HUES6 (cell line): ENCODE data around the gene CEACAM16.

Experiments used
- H3K27ac ChIP-seq: 2 replicates; pipeline ENCODE4 v1.7.0; 2013; ENCODE audit warnings: low read depth, mild to moderate bottlenecking, low read length, inconsistent platforms
- H3K27me3 ChIP-seq: 2 replicates; pipeline ENCODE4 v1.6.1; 2013; ENCODE audit warnings: low read length; ENCODE audit not compliant: control insufficient read depth, insufficient read depth
- H3K36me3 ChIP-seq: 2 replicates; pipeline ENCODE4 v1.6.1; 2013; ENCODE audit warnings: low read length; ENCODE audit not compliant: control insufficient read depth, insufficient read depth
- H3K4me1 ChIP-seq: 2 replicates; pipeline ENCODE4 v1.6.1; 2013; ENCODE audit warnings: low read length; ENCODE audit not compliant: control insufficient read depth, insufficient read depth
- H3K4me3 ChIP-seq: 2 replicates; pipeline ENCODE4 v1.5.1; 2013; ENCODE audit warnings: low read depth, low read length
- H3K9ac ChIP-seq: one replicate; pipeline ENCODE4 v1.6.1; 2013; ENCODE audit warnings: mild to moderate bottlenecking, low read length
- H3K9me3 ChIP-seq: 2 replicates; pipeline ENCODE4 v1.6.1; 2013; ENCODE audit warnings: low read depth, low read length; ENCODE audit not compliant: control insufficient read depth, insufficient read depth

Gene CEACAM16, protein sequence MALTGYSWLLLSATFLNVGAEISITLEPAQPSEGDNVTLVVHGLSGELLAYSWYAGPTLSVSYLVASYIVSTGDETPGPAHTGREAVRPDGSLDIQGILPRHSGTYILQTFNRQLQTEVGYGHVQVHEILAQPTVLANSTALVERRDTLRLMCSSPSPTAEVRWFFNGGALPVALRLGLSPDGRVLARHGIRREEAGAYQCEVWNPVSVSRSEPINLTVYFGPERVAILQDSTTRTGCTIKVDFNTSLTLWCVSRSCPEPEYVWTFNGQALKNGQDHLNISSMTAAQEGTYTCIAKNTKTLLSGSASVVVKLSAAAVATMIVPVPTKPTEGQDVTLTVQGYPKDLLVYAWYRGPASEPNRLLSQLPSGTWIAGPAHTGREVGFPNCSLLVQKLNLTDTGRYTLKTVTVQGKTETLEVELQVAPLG

DNA sequence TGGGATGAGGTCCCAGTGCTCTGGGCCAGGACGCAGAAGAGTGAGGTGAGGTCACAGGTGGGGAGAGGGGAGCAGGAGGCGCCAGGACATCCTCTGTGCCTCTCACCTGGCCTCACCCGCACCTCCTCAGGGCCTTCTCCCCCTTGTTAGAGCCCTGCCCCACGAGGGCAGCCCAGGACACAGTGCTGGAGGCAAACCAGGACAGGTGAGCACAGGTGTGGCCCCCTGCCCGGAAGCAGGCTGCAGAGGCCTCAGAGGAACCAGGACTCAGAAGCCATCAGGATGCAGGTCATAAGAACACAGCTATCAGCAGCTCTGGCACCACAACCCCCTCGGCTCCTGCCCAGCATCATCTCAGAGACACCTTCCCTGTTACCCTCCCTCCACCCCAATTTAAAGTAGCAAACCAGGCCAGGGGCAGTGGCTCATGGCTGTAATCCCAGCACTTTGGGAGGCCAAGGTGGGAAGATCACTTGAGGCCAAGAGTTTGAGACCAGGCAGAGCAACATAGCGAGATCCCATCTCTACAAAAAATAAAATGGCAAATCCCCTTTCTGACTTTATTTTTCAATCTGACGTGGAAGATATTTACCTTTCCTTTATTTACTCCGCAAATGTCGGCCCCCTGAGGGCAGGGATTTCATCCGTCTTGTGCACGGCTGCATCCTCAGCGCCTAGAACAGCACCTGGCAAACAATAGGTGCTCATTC lies at the start of gene CEACAM16:
Gene CEACAM16 (plus strand): TSS at position 660 of the 710 bp plus-strand sequence. CDS start 2,306 bp downstream, outside the sequence.
- H3K27me3 ChIP-seq, result no peaks in the 10 kb centered on the region
- H3K4me1 ChIP-seq, result peaks cover 10% of the 10 kb centered on the region
- H3K36me3 ChIP-seq, result no peaks in the 10 kb centered on the region
- H3K27ac ChIP-seq, result no peak within 1 kb of the TSS
- no peaks in the 10 kb centered on the region for H3K9me3 ChIP-seq
- no peak within 1 kb of the TSS for H3K4me3 ChIP-seq
- no peak within 1 kb of the TSS for H3K9ac ChIP-seq

DNA sequence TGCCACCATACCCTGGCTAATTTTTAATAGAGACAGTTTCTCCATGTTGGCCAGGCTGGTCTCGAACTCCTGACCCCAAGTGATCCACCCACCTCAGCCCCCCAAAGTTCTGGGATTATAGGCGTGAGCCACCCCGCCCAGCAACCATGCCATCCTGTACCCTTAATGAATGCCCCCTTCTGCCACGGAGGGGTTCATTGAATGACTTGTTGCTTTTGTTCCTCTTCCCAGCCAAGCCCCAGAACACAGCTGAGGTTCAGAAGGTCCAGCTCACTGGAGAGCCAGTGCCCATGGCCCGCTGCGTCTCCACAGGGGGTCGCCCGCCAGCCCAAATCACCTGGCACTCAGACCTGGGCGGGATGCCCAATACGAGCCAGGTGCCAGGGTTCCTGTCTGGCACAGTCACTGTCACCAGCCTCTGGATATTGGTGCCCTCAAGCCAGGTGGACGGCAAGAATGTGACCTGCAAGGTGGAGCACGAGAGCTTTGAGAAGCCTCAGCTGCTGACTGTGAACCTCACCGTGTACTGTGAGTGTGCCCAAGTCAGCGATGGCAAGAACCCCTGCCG lies 49.3 kb upstream of the CEACAM16 start:
- Histone ChIP-seq H3K4me1 (no peaks in the 10 kb centered on the region), H3K27ac (no peak overlapping the region), H3K9ac (no peak overlapping the region), H3K4me3 (no peak overlapping the region), H3K36me3 (peaks cover 82% of the 10 kb centered on the region), H3K9me3 (no peaks in the 10 kb centered on the region), H3K27me3 (no peaks in the 10 kb centered on the region)

DNA sequence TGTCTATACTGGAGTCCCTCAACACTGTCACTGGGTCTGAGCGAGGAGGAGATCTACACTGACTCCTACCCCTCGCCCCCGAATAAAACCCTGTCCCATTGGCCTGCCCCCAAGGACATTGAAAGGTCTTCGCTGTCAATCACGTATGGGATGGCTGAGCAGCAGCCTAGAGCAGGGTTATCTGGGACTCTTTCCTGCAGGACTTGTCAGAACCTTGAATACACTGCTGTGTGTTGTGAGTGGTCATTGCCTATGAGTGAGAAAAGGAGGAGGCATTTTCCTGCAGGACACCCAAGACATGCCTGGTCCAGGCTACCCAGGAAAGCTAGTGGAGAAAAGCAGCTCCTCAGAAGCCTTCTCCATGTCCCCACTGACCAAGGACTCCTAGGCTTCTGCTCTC lies 45.6 kb upstream of the CEACAM16 start:
- Histone ChIP-seq H3K9ac (no peak overlapping the region), H3K27ac (no peak overlapping the region), H3K27me3 (no peaks in the 10 kb centered on the region), H3K36me3 (peaks cover 90% of the 10 kb centered on the region), H3K4me3 (no peak overlapping the region), H3K4me1 (0 out of 2 replicates have a peak, but pooled peaks cover 3% of the 10 kb centered on the region), H3K9me3 (no peaks in the 10 kb centered on the region)

DNA sequence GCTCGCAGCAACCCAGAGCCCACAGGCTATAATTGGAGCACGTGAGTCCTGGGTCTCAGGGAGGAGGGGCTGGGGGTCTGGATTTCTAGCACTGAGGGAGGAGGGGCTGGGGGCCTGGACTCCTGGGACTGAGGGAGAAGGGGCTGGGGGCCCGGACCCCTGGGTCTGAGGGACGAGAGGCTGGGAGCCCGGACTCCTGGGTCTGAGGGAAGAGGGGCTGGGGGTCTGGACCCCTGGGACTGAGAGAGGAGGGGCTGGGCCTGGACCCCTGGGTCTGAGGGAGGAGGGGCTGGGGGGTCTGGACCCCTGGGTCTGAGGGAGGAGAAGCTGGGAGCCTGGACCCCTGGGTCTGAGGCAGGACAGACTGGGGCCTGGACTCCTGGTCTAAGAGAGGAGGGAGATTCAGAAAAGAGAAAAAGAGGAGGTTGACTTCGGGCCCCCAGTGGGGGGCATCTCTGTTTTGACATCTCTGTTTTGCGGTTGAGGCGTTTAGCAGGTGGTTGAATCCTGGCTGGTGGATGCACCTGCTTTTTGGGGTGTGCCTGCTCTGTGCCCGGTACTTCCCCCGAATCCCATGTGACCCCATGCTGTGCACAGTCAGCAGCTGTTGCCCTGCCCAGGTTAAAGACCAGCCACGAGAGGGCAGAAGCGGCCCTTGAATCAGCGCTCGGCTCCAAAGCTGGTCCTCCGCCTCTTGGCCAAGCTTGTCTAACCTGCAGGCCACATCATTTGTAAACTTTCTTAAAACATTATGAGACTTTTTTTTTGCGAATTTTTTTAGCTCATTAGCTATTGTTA lies 44.8 kb upstream of the CEACAM16 start:
- no peak overlapping the region for H3K27ac ChIP-seq
- H3K4me3 ChIP-seq, result no peak overlapping the region
- H3K9ac ChIP-seq, result no peak overlapping the region
- peaks cover 90% of the 10 kb centered on the region for H3K36me3 ChIP-seq
- 0 out of 2 replicates have a peak, but pooled peaks cover 3% of the 10 kb centered on the region for H3K4me1 ChIP-seq
- H3K27me3 ChIP-seq, result no peaks in the 10 kb centered on the region
- no peaks in the 10 kb centered on the region for H3K9me3 ChIP-seq

DNA sequence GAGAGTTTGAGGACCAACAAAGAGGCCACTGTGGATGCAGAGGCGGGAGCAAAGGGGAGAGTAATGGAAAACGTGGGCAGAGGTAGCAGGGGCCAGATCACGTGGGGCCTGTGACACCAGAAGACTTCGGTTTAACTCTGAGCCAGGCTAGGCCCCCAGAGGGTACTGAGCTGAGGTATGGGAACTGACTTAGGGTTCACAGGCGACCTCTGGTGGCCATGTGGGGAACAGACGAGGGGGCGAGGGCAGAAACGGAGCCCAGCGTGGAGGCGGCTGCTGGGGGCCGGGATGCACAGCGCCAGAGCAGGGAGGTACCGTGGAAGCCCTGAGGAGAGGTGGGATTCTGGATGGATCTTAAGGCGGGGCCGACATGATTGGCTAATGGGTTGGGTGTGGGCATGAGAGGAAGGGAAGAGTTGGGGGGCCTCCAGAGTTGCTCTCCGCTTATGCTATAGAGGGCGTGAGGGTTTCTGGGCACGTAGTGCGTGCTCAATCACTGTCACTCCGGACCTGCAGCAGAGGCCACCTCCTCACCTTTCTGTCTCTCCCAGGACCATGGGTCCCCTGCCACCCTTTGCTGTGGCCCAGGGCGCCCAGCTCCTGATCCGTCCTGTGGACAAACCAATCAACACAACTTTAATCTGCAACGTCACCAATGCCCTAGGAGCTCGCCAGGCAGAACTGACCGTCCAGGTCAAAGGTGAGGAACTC lies 41.6 kb upstream of the CEACAM16 start:
- Histone ChIP-seq H3K36me3 (peaks cover 91% of the 10 kb centered on the region), H3K9me3 (no peaks in the 10 kb centered on the region), H3K27ac (no peak overlapping the region), H3K9ac (no peak overlapping the region), H3K4me3 (no peak overlapping the region), H3K27me3 (no peaks in the 10 kb centered on the region), H3K4me1 (0 out of 2 replicates have a peak, but pooled peaks cover 3% of the 10 kb centered on the region)

DNA sequence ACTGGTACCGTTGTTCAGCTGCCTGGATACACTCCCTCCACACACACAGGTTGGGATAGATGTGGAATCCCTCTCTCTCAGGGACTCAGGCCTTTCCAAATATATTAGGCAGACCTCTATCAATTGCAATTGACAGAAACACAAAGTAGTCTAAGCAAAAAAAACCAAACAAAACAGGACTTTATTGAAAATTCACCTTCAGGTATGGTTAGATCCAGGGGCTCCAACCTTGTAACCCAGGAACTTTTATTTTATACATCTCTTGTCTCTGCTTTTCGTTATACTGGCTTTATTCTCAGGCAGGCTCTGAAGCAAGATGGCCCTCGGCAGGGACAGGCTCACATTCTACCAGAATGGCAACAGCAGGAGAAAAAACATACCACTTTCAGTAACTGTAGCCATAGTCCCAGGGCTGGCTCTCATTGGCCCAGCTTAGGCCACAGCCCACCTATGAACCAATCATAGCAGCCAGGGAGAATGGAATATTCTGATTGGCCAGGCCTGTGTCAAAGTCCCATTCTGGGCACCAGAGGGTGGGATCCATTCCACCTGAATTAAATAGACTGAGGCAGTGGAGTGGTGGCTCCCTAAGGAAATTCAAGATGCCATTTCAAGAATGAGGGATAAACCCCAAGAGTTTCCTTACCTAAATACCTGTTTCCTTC lies 40.8 kb upstream of the CEACAM16 start:
- H3K36me3 ChIP-seq, result peaks cover 91% of the 10 kb centered on the region
- no peak overlapping the region for H3K9ac ChIP-seq
- no peak overlapping the region for H3K4me3 ChIP-seq
- no peaks in the 10 kb centered on the region for H3K9me3 ChIP-seq
- H3K4me1 ChIP-seq, result 0 out of 2 replicates have a peak, but pooled peaks cover 3% of the 10 kb centered on the region
- no peak overlapping the region for H3K27ac ChIP-seq
- no peaks in the 10 kb centered on the region for H3K27me3 ChIP-seq

DNA sequence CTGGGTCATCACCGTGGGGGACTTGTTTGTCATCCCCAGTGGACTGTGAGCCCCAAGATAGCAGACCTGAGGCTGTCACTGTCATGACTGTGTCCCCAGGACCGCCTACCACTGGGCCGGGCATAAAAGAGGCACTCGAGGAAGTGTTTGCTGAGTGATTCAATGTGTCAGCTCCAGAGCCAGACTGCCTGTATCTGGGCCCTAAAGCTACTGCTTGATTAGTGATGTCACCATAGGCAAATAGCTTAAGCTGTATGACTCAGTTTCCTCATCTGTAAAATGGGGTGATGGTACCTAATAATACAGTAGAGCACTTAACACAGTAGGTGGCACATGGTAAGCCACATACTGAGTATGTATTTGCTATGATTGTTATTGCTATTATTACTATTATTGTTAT lies 38.9 kb upstream of the CEACAM16 start:
- Histone ChIP-seq H3K4me1 (0 out of 2 replicates have a peak, but pooled peaks cover 3% of the 10 kb centered on the region), H3K27me3 (no peaks in the 10 kb centered on the region), H3K36me3 (peaks cover 82% of the 10 kb centered on the region), H3K27ac (no peak overlapping the region), H3K9ac (no peak overlapping the region), H3K4me3 (no peak overlapping the region), H3K9me3 (no peaks in the 10 kb centered on the region)

DNA sequence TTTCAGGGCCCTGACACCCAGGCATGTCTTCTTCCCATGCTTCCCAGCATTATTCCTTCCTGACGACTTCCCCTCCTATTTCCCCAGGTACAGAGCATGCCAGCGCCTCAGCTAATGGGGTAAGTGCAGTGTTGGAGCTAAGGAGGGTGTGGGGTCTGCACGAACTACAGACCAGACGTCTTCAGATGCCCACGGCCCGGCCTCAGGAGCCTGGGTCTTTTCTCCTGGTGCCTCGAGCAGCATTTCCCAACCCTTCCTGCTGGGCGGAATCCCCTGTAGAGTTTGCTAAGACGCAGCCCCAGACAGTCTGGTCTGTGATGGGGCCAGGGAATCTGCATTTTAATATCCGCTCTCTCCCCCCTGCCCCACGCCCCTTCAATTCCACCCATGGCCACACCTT lies 37.7 kb upstream of the CEACAM16 start:
- Histone ChIP-seq H3K4me3 (no peak overlapping the region), H3K27me3 (no peaks in the 10 kb centered on the region), H3K27ac (no peak overlapping the region), H3K36me3 (peaks cover 71% of the 10 kb centered on the region), H3K9me3 (no peaks in the 10 kb centered on the region), H3K4me1 (peaks cover 7% of the 10 kb centered on the region; the same call in 1 of the 2 replicates), H3K9ac (no peak overlapping the region)

DNA sequence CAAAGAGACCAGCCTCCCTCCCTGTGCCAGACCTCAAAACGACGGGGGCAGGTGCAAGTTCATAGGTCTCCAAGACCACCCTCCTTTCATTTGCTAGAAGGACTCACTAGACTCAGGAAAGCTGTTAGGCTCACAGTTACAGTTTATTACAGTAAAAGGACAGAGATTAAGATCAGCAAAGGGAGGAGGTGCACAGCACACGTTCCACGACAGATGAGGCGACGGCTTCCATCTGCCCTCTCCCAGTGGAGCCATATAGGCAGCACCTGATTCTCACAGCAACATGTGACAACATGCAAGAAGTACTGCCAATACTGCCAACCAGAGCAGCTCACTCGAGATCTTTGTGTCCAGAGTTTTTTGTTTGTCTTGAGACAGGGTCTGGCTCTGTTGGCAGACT lies 37.0 kb upstream of the CEACAM16 start:
- Histone ChIP-seq H3K9ac (no peak overlapping the region), H3K4me3 (no peak overlapping the region), H3K9me3 (no peaks in the 10 kb centered on the region), H3K27ac (no peak overlapping the region), H3K4me1 (peaks cover 13% of the 10 kb centered on the region; the same call in 1 of the 2 replicates), H3K27me3 (no peaks in the 10 kb centered on the region), H3K36me3 (peaks cover 65% of the 10 kb centered on the region)
